Caki2 (cell line): Measurements from ENCODE around the gene KCTD1. TPM values are rescaled to one million over a fixed set of nuclear protein-coding genes. Genes with fewer than 3 reads are reported as not detected.

ENCODE experiments used
- DNase-seq: peaks from one replicate; pipeline ENCODE4 v3.0.0-alpha.2; 2015; ENCODE audit warnings: low read depth
- in situ Hi-C: cut with HindIII; loops from 2 replicates; pipeline ENCODE4 v1.10.0; 2016; ENCODE audit warnings: low sequenced_read_pairs, low pct_unique_long_range_greater_than_20kb, mixed read lengths
- total RNA-seq: library from RNA; depleted of rRNA; stranded (reverse); fragments of >200 nt; shearing (Covaris generic); gene quantifications from 2 replicates; pipeline ENCODE4 v1.2.3, GENCODE V29; 2014; ENCODE audit warnings: low replicate concordance

KCTD1 gene
- total RNA-seq, 1 experiment from 2014 or later: 38.0 TPM

DNA sequence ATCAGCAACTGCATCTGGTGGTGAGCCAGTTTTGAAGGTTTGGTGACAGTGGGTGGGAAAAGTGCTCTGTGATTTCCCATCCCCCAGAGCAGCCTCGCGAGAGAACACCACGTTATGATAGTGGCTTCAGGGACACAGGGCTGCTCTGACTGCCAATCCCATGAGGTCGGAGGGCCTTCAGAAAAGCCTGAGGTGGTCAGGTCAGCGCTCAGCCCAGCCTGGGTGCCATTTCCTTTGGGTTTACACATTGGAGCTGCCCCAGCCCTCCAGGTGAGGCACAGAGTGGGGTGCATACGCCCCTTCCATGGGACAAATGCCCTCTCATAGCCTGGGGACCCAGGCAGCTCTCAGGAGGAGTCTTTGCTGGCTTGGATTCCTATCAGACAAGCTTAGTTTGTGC lies 126.8 kb downstream of the KCTD1 start:
- in situ Hi-C loops: no loop called here
- DNase-seq: no peak

DNA sequence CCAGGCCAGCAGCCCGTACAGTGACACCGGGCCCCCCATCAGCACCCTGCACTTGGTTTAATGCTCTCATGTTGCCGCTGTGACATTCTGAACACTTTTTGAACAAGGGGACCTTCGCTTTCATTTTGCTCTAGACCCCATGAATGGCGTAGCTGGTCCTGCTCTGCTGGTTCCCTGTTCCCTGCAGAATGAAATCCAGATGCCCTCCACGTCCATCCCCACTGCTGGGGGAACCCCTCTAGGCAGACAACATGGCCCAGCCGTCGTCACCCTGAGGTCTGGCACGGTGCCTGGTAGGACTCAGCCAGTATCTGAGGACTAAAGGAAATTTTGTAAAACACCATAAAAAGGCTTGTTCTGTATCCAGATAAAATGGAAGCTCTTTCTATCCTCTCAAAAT lies 128.6 kb downstream of the KCTD1 start:
- in situ Hi-C loops: no loop called here
- DNase-seq: no peak

DNA sequence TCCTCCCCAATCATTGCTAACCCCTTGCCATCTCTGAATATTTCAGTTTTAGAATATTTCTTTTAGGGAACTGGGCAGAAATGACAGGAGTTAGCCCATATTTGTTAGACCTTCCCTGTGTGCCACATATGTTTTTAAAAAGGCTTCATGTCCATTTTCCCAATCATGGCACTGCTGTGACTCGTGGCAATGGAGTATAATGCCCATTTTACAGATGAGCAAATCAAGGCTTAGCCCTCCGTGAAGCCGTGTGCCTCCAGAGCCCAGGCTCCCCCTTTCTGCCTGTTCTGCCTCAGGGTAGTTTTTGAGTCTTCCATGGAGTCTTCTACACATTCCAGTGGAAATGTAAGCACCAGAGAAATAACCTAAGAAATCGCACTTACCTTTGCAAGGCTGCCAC lies 130.1 kb downstream of the KCTD1 start:
- in situ Hi-C loops: no loop called here
- no peak for DNase-seq

DNA sequence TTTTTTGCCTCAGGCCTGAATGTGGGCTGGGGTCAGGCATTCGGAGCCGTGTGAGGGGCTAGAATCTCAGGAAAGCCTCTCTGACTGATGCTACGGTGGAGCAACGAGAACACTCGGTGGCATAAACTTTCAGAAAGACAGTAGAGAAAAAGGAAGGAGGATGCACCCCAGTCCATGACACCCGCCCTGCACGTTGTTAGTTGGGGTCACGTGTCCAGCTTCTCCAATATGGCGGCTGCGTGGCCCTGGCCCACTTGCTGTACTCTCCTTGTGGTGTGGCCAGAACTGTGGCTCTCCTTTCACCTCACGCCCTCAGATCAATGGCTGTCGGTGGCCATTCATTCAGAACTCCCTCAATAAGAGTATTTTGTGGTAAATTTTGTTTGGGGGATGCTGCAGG lies 131.2 kb downstream of the KCTD1 start:
- no peak for DNase-seq
- in situ Hi-C loops: no loop called here

DNA sequence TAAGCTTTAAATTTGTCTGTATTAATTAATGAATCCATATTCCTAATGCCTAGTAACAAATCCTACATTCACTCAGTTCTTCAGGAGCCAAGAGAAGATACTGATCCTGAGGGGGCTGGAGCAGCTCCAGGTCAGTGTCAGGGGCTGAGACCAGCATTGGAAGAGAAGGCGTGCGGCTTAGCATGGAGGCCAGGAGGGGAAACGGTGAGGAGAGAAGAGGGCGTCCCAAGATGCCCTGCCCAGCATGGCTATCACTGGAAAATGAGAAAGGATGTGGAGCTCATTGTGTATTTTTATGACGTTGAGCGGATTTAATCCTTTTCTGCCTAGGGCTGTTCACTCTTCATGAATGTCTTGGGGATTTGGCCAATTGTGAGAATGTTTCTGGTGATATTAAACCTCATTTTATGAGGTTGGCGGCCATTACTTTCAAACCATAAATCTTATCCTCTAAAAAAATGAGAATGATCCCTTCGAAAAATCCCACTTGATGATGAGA lies 131.7 kb downstream of the KCTD1 start:
- no peak for DNase-seq
- in situ Hi-C loops: no loop called here

DNA sequence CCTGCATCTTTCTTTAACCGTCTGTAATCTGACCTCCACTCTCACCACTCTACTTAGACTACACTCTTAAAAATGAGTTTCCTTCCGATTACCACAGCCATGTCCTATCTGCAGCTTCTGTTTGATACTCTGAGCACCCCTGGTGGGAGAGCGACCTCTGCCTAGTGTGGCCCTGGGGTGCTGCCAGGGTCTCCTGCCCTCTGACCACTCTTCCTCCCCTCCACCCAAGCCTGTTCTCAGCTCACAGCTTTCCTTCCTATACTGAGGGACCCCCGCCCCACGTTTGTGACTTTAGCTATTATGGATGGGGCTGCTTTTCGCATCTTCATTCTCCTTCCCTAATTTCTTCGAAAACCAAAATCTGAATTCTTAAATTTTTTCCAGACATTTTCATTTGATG lies 132.7 kb downstream of the KCTD1 start:
- in situ Hi-C loops: no loop called here
- DNase-seq: no peak

DNA sequence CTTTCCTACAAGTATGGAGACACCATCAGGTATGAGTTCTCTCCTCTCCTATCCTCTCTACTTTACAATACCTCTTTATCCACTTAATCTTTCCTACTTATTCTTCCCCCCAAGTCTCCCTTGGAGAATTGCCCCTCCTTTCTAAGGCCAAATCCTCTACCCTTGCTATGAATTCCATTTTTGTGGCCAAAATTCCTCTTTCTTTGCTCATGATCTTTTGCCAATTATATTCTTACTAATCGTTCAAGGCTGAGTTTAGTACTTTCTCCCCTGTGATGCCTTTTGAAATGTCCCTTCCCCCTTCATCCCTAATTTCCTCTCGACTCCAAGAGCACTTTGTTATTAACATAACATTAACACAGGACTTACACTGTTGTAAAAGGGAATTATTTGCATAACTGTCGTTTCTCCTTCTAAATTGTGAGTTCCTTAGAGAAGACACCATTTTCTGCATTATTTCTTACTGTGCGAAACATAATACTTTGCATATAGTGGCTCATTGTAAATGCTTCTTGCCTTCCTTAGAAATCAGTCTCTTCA lies 133.4 kb downstream of the KCTD1 start:
- DNase-seq: no peak
- in situ Hi-C loops: no loop called here

DNA sequence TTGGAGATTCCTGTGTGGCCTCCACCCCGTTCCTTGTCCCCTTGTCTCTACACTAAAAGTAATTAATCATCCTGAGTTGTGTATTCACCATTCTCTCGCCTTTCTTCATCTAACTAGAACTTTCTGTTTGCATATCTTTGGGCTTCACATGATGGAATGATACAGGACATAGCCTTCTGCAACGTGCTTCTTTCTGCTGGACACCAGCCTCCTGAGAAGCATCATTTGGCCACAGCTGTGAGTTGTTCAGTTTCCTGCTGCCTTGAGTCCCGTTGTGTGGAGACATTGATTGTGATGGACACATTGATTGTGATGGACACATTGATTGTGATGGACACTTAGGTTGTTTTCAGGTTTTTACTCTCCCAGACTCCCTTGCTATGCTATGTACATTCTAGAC lies 139.3 kb downstream of the KCTD1 start:
- in situ Hi-C loops: no loop called here

DNA sequence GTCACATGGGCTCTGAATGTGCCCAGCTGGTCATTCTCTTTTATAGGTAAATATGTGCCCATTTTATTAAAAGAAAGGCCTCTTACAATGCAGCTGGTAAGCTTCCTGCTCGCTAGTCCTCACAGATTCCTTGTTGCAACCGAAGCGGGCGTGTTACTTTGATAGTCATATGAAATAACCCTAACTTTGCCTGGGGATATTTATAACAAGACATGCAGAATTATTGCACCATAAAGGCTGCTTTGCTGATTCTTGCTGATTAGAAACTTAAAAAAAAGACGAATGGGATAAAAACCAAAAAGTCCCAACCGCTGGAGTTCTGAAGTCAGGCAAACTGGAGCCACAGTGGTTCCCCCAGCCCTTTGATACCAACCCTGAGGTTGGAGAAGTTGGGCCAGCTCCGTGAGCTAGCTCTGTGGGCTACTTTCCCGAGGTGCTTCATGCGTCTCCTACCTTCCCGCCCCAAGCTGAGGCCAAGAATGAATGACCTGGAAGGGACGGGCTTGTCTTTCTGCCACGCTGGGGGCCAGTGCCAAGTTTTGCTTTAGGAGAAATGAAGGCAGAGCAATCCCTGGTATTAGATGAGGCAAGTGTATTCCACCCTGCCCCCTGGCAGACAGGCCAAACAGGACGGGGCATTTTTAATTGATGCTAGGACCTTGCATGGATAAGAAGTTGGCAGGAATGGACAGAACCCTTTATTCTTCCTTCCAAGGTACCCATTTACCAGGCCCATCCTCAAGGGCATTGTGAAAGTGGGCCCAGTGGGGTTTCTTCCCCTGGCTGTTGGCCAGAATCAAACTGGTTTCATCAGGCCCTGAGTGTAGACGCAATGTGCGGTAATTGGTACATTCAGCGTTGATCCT lies 140.4 kb downstream of the KCTD1 start:
- in situ Hi-C loops: no loop called here
- no peak for DNase-seq

More for the DNA sequence above, 139.3 kb downstream of the KCTD1 start:
- no peak for DNase-seq

DNA sequence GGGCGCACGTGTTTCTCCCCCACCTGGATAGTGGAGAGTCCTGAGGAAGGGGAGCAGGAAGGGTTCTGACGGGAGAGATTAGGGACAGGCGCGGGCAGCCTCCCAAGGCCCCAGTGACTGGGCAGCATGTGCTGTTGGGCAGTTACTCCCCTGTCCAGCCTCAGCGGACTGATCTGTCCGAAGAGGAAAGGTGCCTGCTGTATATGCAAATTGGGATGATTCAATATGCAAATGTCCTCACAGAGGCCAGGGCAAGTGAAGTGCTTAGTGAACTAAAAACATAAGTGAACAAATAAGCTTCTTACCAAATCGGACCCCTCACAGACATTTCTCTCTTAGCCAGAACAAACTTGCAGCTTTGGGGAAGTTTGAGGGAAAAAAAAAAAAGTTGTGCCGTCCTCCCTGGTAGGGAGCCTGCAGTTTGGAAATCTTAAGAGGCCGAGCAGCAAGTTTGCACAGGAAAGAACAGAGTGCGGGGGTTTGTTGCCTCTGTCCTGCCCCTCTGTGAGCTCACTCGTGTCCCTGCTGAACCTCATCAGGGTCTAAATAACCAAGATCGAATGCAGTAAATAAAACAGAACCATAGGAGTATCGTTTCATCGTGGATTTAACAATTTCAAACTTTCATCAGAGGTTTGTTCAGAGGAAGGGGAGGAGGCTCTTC lies 141.4 kb downstream of the KCTD1 start:
- in situ Hi-C loops: no loop called here
- no peak for DNase-seq

DNA sequence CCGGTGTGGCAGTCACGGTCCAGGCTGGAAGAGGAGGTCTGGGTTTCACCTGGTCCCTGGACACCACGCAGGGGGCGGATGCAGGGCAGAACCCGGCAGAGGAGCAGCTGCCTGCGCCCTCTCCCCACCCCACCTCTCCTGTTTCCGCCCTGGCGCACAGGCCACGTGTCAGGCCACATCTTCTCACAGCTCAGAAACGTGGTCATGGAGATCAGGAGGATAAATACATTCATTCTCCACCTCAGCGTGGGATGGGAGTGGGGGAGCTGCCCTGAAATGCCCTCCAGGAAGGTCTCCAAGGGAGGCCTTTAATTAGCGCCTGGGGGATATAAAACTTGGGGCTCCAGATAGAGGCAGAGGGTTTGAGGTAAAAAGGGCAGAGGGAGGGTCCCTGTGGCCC lies 142.0 kb downstream of the KCTD1 start:
- no peak for DNase-seq
- in situ Hi-C loops: no loop called here

DNA sequence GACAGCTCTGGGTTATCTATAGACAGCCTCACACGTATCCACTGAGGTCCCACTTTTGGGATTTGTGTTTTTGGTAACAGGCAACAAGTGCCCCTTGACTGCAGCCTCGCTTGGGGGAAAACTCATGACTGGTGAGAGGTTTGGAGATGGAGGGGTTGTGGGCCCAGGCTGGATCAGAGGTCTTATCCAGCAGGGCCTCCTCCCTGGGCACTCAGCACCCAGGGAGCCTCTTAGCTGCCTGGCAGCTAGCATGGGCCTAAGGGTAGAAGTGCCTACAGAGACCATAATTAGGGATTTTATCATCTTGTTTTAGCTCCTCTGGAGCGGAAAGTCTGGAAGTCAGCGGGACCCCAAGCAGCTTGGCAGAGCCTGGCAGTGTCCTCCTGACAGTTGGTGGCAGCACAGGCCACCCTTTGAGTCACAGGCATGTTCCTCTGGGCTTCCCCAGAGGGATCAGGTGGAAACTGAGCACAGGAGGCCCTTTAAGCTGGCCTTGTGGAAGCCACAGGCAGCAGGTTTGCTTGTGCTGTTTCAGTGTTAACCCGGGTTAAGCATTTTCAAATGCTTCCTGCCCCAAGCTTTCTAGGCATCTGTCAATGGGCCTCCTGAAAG lies 143.1 kb downstream of the KCTD1 start:
- peak; percentile 37 for DNase-seq
- in situ Hi-C loops: no loop called here
